BLaER1 (cell line): ENCODE measurements around the gene DNASE1L3.

Experiments
- H3K27ac ChIP-seq: shearing (Covaris generic); formaldehyde crosslinking; 2 replicates; pipeline ENCODE4 v1.8.1; 2022
- H3K27me3 ChIP-seq: shearing (Covaris generic); formaldehyde crosslinking; 2 replicates; pipeline ENCODE4 v1.8.1; 2022
- H3K36me3 ChIP-seq: shearing (Covaris generic); formaldehyde crosslinking; 2 replicates; pipeline ENCODE4 v1.8.1; 2022
- H3K4me1 ChIP-seq: shearing (Covaris generic); formaldehyde crosslinking; 2 replicates; pipeline ENCODE4 v1.8.1; 2022
- H3K4me2 ChIP-seq: shearing (Covaris generic); formaldehyde crosslinking; 2 replicates; pipeline ENCODE4 v1.8.1; 2022
- H3K4me3 ChIP-seq: shearing (Covaris generic); formaldehyde crosslinking; 2 replicates; pipeline ENCODE4 v1.8.1; 2022
- H3K9ac ChIP-seq: shearing (Covaris generic); formaldehyde crosslinking; 2 replicates; pipeline ENCODE4 v1.8.1; 2022
- H3K9me3 ChIP-seq: shearing (Covaris generic); formaldehyde crosslinking; 2 replicates; pipeline ENCODE4 v1.8.1; 2022
- H4K20me1 ChIP-seq: shearing (Covaris generic); formaldehyde crosslinking; 2 replicates; pipeline ENCODE4 v1.8.1; 2022
- Cebpa-rat ChIP-seq: shearing (Covaris generic); IDR thresholded peaks from 2 replicates; pipeline ENCODE4 v1.8.1; 2022

Gene DNASE1L3

GRCh38 chr3:58190882-58191281 is 19.9 kb downstream of the DNASE1L3 start:
- no peak overlapping the region for H3K27ac ChIP-seq
- TF ChIP-seq Cebpa-rat: no peak
- no peaks in the 10 kb centered on the region for H4K20me1 ChIP-seq
- H3K36me3 ChIP-seq: no peaks in the 10 kb centered on the region
- no peaks in the 10 kb centered on the region for H3K27me3 ChIP-seq
- H3K9me3 ChIP-seq: peaks cover 18% of the 10 kb centered on the region
- H3K4me2 ChIP-seq: no peak overlapping the region
- H3K4me3 ChIP-seq: no peak overlapping the region
- H3K9ac ChIP-seq: no peak overlapping the region
- H3K4me1 ChIP-seq: no peaks in the 10 kb centered on the region

GRCh38 chr3:58190291-58190690 is 20.5 kb downstream of the DNASE1L3 start:
- no peaks in the 10 kb centered on the region for H4K20me1 ChIP-seq
- no peak overlapping the region for H3K4me2 ChIP-seq
- H3K27ac ChIP-seq: no peak overlapping the region
- H3K9ac ChIP-seq: no peak overlapping the region
- TF ChIP-seq Cebpa-rat: no peak
- H3K27me3 ChIP-seq: no peaks in the 10 kb centered on the region
- no peaks in the 10 kb centered on the region for H3K4me1 ChIP-seq
- no peaks in the 10 kb centered on the region for H3K36me3 ChIP-seq
- no peak overlapping the region for H3K4me3 ChIP-seq
- peaks cover 14% of the 10 kb centered on the region for H3K9me3 ChIP-seq

GRCh38 chr3:58189691-58190090 is 21.1 kb downstream of the DNASE1L3 start:
- no peak overlapping the region for H3K4me3 ChIP-seq
- no peak for TF ChIP-seq Cebpa-rat

GRCh38 chr3:58188921-58189451 is 21.8 kb downstream of the DNASE1L3 start:
- no peaks in the 10 kb centered on the region for H3K4me1 ChIP-seq
- no peaks in the 10 kb centered on the region for H4K20me1 ChIP-seq
- no peak for TF ChIP-seq Cebpa-rat
- H3K36me3 ChIP-seq: no peaks in the 10 kb centered on the region
- H3K4me3 ChIP-seq: no peak overlapping the region
- H3K27ac ChIP-seq: no peak overlapping the region
- no peak overlapping the region for H3K4me2 ChIP-seq
- no peaks in the 10 kb centered on the region for H3K27me3 ChIP-seq
- peaks cover 1% of the 10 kb centered on the region for H3K9me3 ChIP-seq
- no peak overlapping the region for H3K9ac ChIP-seq

More at GRCh38 chr3:58189691-58190090, 21.1 kb downstream of the DNASE1L3 start:
- Histone ChIP-seq H4K20me1 (no peaks in the 10 kb centered on the region), H3K27ac (no peak overlapping the region), H3K36me3 (no peaks in the 10 kb centered on the region), H3K4me2 (no peak overlapping the region), H3K9me3 (peaks cover 8% of the 10 kb centered on the region), H3K4me1 (no peaks in the 10 kb centered on the region), H3K9ac (no peak overlapping the region), H3K27me3 (no peaks in the 10 kb centered on the region)

GRCh38 chr3:58188173-58188564 is 22.6 kb downstream of the DNASE1L3 start:
- no peaks in the 10 kb centered on the region for H3K9me3 ChIP-seq
- H3K27ac ChIP-seq: no peak overlapping the region
- no peak overlapping the region for H3K4me2 ChIP-seq
- no peak for TF ChIP-seq Cebpa-rat
- H3K4me3 ChIP-seq: no peak overlapping the region
- no peak overlapping the region for H3K9ac ChIP-seq
- H3K4me1 ChIP-seq: no peaks in the 10 kb centered on the region
- no peaks in the 10 kb centered on the region for H3K36me3 ChIP-seq
- no peaks in the 10 kb centered on the region for H4K20me1 ChIP-seq
- H3K27me3 ChIP-seq: no peaks in the 10 kb centered on the region

GRCh38 chr3:58184982-58185360 is 25.8 kb downstream of the DNASE1L3 start:
- no peak for TF ChIP-seq Cebpa-rat
- H3K27ac ChIP-seq: no peak overlapping the region
- no peaks in the 10 kb centered on the region for H3K4me1 ChIP-seq
- H3K27me3 ChIP-seq: no peaks in the 10 kb centered on the region
- H3K4me3 ChIP-seq: no peak overlapping the region
- no peaks in the 10 kb centered on the region for H3K9me3 ChIP-seq
- no peak overlapping the region for H3K9ac ChIP-seq
- H3K4me2 ChIP-seq: no peak overlapping the region
- no peaks in the 10 kb centered on the region for H4K20me1 ChIP-seq
- no peaks in the 10 kb centered on the region for H3K36me3 ChIP-seq

GRCh38 chr3:58184309-58184981 is 26.3 kb downstream of the DNASE1L3 start:
- H3K27me3 ChIP-seq: no peaks in the 10 kb centered on the region
- no peaks in the 10 kb centered on the region for H3K9me3 ChIP-seq
- H3K4me3 ChIP-seq: no peak overlapping the region
- H3K9ac ChIP-seq: no peak overlapping the region
- no peak for TF ChIP-seq Cebpa-rat
- H3K36me3 ChIP-seq: no peaks in the 10 kb centered on the region
- H3K4me2 ChIP-seq: no peak overlapping the region
- H3K4me1 ChIP-seq: no peaks in the 10 kb centered on the region
- H3K27ac ChIP-seq: no peak overlapping the region
- no peaks in the 10 kb centered on the region for H4K20me1 ChIP-seq

- TF ChIP-seq Cebpa-rat: no peak
- Histone ChIP-seq H3K27ac (no peak overlapping the region), H3K4me1 (no peaks in the 10 kb centered on the region), H3K36me3 (no peaks in the 10 kb centered on the region), H3K4me2 (no peak overlapping the region), H4K20me1 (no peaks in the 10 kb centered on the region), H3K9ac (no peak overlapping the region), H3K9me3 (no peaks in the 10 kb centered on the region), H3K4me3 (no peak overlapping the region), H3K27me3 (no peaks in the 10 kb centered on the region)
Observed at GRCh38 chr3:58183891-58184290, 26.9 kb downstream of the DNASE1L3 start.

GRCh38 chr3:58183221-58183620 is 27.6 kb downstream of the DNASE1L3 start:
- Histone ChIP-seq H3K36me3 (no peaks in the 10 kb centered on the region), H4K20me1 (no peaks in the 10 kb centered on the region), H3K9me3 (no peaks in the 10 kb centered on the region), H3K4me1 (no peaks in the 10 kb centered on the region), H3K9ac (no peak overlapping the region), H3K27me3 (peaks cover 2% of the 10 kb centered on the region; the same call in 1 of the 2 replicates), H3K27ac (no peak overlapping the region), H3K4me2 (no peak overlapping the region), H3K4me3 (no peak overlapping the region)
- no peak for TF ChIP-seq Cebpa-rat

- Histone ChIP-seq H3K36me3 (no peaks in the 10 kb centered on the region), H3K9me3 (no peaks in the 10 kb centered on the region), H3K9ac (no peak overlapping the region), H3K4me3 (no peak overlapping the region), H3K4me2 (no peak overlapping the region), H3K27ac (no peak overlapping the region), H4K20me1 (no peaks in the 10 kb centered on the region), H3K27me3 (peaks cover 3% of the 10 kb centered on the region; the same call in 1 of the 2 replicates), H3K4me1 (peaks cover 9% of the 10 kb centered on the region)
- no peak for TF ChIP-seq Cebpa-rat
Observed at GRCh38 chr3:58180940-58181587, 29.7 kb downstream of the DNASE1L3 start.
